Heart left ventricle (tissue), 13 donors: ENCODE data around the gene ACAP1.

Source experiments
- POLR2A ChIP-seq, 2 donors: fragments of 450-650 bp; IDR thresholded peaks; one replicate each; pipeline ENCODE4 v1.6.1; 2017; ENCODE audit warnings: antibody characterized with exemption in 2 of 2, mild to moderate bottlenecking in 2 of 2, moderate library complexity in 2 of 2
- TF ChIP-seq, protein P1 (sequence below), 12 donors: fragments of 200-600 bp; sonication (generic) in 4 of 12; IDR thresholded peaks; one replicate each; pipeline versions ENCODE4 v1.5.0 to v1.8.0; 2018 to 2022; ENCODE audit warnings: antibody characterized with exemption in 12 of 12, mild to moderate bottlenecking in 5 of 12
- donor health status: ischemic (EF 13 %, LVEDD 7.1; RV severe dilation, severe dysfunction).
- donor health status: DM: no; HTN: yes; CAD: no.
- donor health status: DM: no; HTN: no; CAD: no.
- donor health status: ischemic (EF 25% LVEDD 6.9; RV normal size, moderate dysfunction).
- donor health status: ischemic (EF 25% LVEDD 5.7; RV mildly dilated, moderate dysfunction).
- donor health status: ischemic (EF 35%, LVEDD 5.7; RV mildly dilated, moderate dysfunction).
- donor health status: nonischemic (EF 11% LVEDD 7.7; RV severe dilation, severe dysfunction).
- donor health status: DM: yes; HTN: yes; CAD: no.
- donor health status: PGD.
- donor health status: ischemic (EF 29% LVEDD 5.4; RV normal size, mild dysfunction).
- donor health status: nonischemic (EF 23%, LVEDD 6.1; RV moderate dilation, normal function).

DNA sequence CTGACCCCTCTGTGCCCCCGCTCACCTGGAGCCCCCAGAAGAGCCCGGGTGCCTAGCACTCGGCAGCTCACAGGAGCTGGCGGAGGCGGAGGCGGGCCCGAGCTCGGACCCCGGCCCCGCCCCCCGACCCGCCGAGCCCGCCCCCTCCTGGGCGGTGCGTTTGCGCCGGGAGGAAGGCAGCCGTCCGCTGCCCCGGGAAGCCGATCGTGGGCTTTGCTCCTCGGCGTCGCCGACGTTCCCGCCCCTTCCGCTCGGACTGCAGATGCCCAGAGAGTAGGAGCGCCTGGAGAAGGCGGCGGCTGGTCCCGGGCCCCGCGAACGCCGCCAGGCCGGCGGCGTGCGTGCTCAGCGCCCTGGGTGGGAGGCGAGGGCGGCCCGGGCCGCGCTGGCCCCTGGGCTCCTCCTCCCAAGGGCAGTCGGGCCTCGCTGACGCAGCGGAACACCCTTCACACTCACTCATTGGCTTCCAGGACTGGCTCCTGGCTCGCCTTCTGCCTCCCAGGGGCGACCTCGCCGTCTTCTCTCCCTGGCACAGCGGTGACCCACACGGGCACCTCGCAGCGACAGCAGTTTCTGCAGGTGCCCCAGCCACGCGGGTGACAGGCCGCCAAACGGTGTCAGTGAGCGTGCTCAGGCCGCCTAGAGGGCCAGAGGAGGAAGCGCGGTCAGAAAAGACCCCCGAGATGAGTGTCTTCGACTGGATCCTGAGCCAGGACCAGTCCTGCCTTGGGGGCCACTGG lies 58.3 kb downstream of the ACAP1 start, which contains the start of gene PLSCR3:
- peak; percentile 50 to 93 for TF ChIP-seq POLR2A (IDR thresholded peaks at IDR 0.05)
- TF ChIP-seq, protein P1, sequence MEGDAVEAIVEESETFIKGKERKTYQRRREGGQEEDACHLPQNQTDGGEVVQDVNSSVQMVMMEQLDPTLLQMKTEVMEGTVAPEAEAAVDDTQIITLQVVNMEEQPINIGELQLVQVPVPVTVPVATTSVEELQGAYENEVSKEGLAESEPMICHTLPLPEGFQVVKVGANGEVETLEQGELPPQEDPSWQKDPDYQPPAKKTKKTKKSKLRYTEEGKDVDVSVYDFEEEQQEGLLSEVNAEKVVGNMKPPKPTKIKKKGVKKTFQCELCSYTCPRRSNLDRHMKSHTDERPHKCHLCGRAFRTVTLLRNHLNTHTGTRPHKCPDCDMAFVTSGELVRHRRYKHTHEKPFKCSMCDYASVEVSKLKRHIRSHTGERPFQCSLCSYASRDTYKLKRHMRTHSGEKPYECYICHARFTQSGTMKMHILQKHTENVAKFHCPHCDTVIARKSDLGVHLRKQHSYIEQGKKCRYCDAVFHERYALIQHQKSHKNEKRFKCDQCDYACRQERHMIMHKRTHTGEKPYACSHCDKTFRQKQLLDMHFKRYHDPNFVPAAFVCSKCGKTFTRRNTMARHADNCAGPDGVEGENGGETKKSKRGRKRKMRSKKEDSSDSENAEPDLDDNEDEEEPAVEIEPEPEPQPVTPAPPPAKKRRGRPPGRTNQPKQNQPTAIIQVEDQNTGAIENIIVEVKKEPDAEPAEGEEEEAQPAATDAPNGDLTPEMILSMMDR (IDR thresholded peaks at IDR 0.05) = peak in 8 of 12 donors; percentile 9 to 45 (median 31)
